ENCODE data around the gene SERPINB6. TPM values are rescaled to one million over a fixed set of nuclear protein-coding genes. Genes with fewer than 3 reads are reported as not detected.

Gene SERPINB6
- total RNA-seq, 1 experiment from 2014 or later = 39.0 TPM

- peak overlapping the region; percentile 75 for H3K9ac ChIP-seq (ENCODE audit: extremely low read depth, insufficient read length, low read length)
- H3K27ac Mint-ChIP-seq = peak overlapping the region; percentile 97 to 99 (median 97); a peak in 6 of 7 replicates
Observed at GRCh38 chr6:2988094-2988425, 16.7 kb upstream of the SERPINB6 start.

More at GRCh38 chr6:2988094-2988425, 16.7 kb upstream of the SERPINB6 start:
- H3K27me3 ChIP-seq (ENCODE audit: insufficient read depth, low read length) = no peaks in the 10 kb centered on the region
- H3K14ac ChIP-seq (ENCODE audit: insufficient read depth, low read length) = peak overlapping the region; percentile 92; the same call in 1 of the 2 replicates
- no peak overlapping the region for H3K56ac ChIP-seq (ENCODE audit: insufficient read length, low read depth, low read length)
- H2BK5ac ChIP-seq (ENCODE audit: insufficient read length, low read length) = peak overlapping the region; percentile 1
- Mint-ChIP-seq H3K4me1 (peaks cover 56 to 57% of the 10 kb centered on the region in 2 experiments), H3K4me3 (peak overlapping the region; percentile 77 to 91), H3K9me3 (no peaks in the 10 kb centered on the region), H3K27me3 (ENCODE audit: low read depth) (no peaks in the 10 kb centered on the region), H3K36me3 (ENCODE audit: insufficient read depth in 1 of 3, low read depth in 3 of 3) (peaks cover 0 to 5% (median 0%) of the 10 kb centered on the region in 3 experiments; a peak in 2 of 7 replicates)
- no peak overlapping the region for H2AK5ac ChIP-seq (ENCODE audit: insufficient read length, low read length)
- no peaks in the 10 kb centered on the region for H3K9me3 ChIP-seq (ENCODE audit: control insufficient read depth, low read depth, low read length)
- WGBS (ENCODE audit: extremely low coverage, insufficient read length, low lambda C conversion rate) = no CpG with 5 or more reads among the region's 2 CpGs
- H2BK120ac ChIP-seq (ENCODE audit: low read depth, low read length, poor library complexity, severe bottlenecking) = no peak overlapping the region
- H3K4ac ChIP-seq (ENCODE audit: low read depth, low read length) = no peak overlapping the region
- no peak overlapping the region for H2AFZ ChIP-seq (ENCODE audit: low read length)
- H3K27ac ChIP-seq (ENCODE audit: insufficient read length, low read depth, low read length) = peak overlapping the region; percentile 75
- no peak overlapping the region for H3K23ac ChIP-seq (ENCODE audit: insufficient read length, low read depth, low read length)
- peak overlapping the region; percentile 94 for H3K18ac ChIP-seq (ENCODE audit: insufficient read length, low read depth, low read length)
- DNase-seq = no peak
- no peaks in the 10 kb centered on the region for H3K79me2 ChIP-seq (ENCODE audit: insufficient read depth, low read length)
- H2BK15ac ChIP-seq (ENCODE audit: low read depth, low read length) = no peak overlapping the region
- no peak overlapping the region for H2BK12ac ChIP-seq (ENCODE audit: insufficient read length, low read depth, low read length)
- H2BK20ac ChIP-seq (ENCODE audit: low read depth, low read length, poor library complexity, severe bottlenecking) = no peak overlapping the region
- peak overlapping the region; percentile 43 for H4K5ac ChIP-seq (ENCODE audit: insufficient read length, low read depth, low read length)
- peak overlapping the region; percentile 58 for H3K4me2 ChIP-seq (ENCODE audit: insufficient read depth, insufficient read length, low read length)
- no peak overlapping the region for H4K8ac ChIP-seq (replicated peaks; ENCODE audit: insufficient read length, low read depth, low read length)
- 0 out of 3 replicates have a peak, but pooled peaks have one; percentile 8 for TF ChIP-seq CTCF (conservative IDR thresholded peaks at IDR 0.05)
- H3K79me1 ChIP-seq (ENCODE audit: insufficient read depth, low read depth, low read length, poor library complexity, severe bottlenecking) = no peaks in the 10 kb centered on the region
- H3T11ph ChIP-seq (ENCODE audit: low read length) = no peak overlapping the region
- H3K23me2 ChIP-seq (ENCODE audit: insufficient read length, low read depth, low read length, poor library complexity, severe bottlenecking) = peaks cover 13% of the 10 kb centered on the region
- H4K20me1 ChIP-seq (ENCODE audit: control insufficient read depth, insufficient read depth, insufficient read length) = no peaks in the 10 kb centered on the region
- peaks cover 8% of the 10 kb centered on the region; the same call in 1 of the 2 replicates for H3K4me1 ChIP-seq (ENCODE audit: insufficient read depth, low read length)
- H4K91ac ChIP-seq (ENCODE audit: insufficient read length, low read depth, low read length) = no peak overlapping the region

Data from H9 (cell line).